IMR-90 (cell line): ENCODE data around the gene PITPNM2. TPM values are rescaled to one million over a fixed set of nuclear protein-coding genes. Genes with fewer than 3 reads are reported as not detected.

Experiments
- ATAC-seq: fragments of 200-7000 bp; cut with Tn5 transposase; 2 replicates; pipeline ENCODE4 v1.9.1; 2020; ENCODE audit warnings: low read depth, mild to moderate bottlenecking, moderate library complexity
- BruUV-seq: library from RNA; stranded (reverse); fragments of 400-500 nt; replicated peaks from 2 replicates; lab custom pipeline; 2021; lab: Mats Ljungman, UMichigan
- CTCF ChIA-PET: fragments of 300-600 bp; formaldehyde crosslinking; extraction: SDS; loops from one replicate; lab custom pipeline; 2021; ENCODE audit warnings: antibody characterized with exemption; lab: Yijun Ruan, JAX
- POLR2A ChIA-PET: fragments of 300-600 bp; sonication (Branson Sonifier 250); formaldehyde crosslinking; loops from one replicate; lab custom pipeline; 2022; ENCODE audit warnings: antibody characterized with exemption; ENCODE audit not compliant: unreplicated experiment; lab: Charles Lee
- DNase-seq: peaks from one replicate; pipeline ENCODE4 v3.0.0; 2013
- H2AFZ ChIP-seq: replicated peaks from 2 replicates; pipeline ENCODE3; 2013; ENCODE audit warnings: low read length, mild to moderate bottlenecking; ENCODE audit not compliant: poor library complexity
- H2AK5ac ChIP-seq: 2 replicates; pipeline ENCODE4 v1.6.1; 2013; ENCODE audit warnings: low read depth, low read length, inconsistent platforms
- H2AK9ac ChIP-seq: replicated peaks from 2 replicates; pipeline ENCODE3; 2013; ENCODE audit warnings: mild to moderate bottlenecking, low read depth, low read length, moderate library complexity; ENCODE audit not compliant: poor library complexity
- H2BK120ac ChIP-seq: 2 replicates; pipeline ENCODE4 v1.6.1; 2013; ENCODE audit warnings: low read depth, low read length, inconsistent platforms
- H2BK15ac ChIP-seq: 3 replicates; pipeline ENCODE4 v1.6.1; 2013; ENCODE audit warnings: low read depth, low read length, inconsistent platforms
- H2BK20ac ChIP-seq: 2 replicates; pipeline ENCODE4 v1.6.1; 2013; ENCODE audit warnings: low read depth, mild to moderate bottlenecking, inconsistent platforms, low read length, moderate library complexity
- H2BK5ac ChIP-seq: 2 replicates; pipeline ENCODE4 v1.6.1; 2013; ENCODE audit warnings: mild to moderate bottlenecking, low read depth, low read length, inconsistent platforms; ENCODE audit not compliant: poor library complexity, severe bottlenecking
- H3K14ac ChIP-seq: replicated peaks from 2 replicates; pipeline ENCODE4 v1.6.1; 2013; ENCODE audit warnings: low read depth, low read length, inconsistent platforms
- H3K18ac ChIP-seq: 2 replicates; pipeline ENCODE4 v1.6.1; 2013; ENCODE audit warnings: low read depth, low read length, control low read depth
- H3K23ac ChIP-seq: 2 replicates; pipeline ENCODE4 v1.6.1; 2013; ENCODE audit warnings: low read depth, low read length, inconsistent platforms
- H3K27ac ChIP-seq: 2 replicates; pipeline ENCODE4 v1.5.1; 2013; ENCODE audit warnings: mild to moderate bottlenecking, control low read depth, low read length; ENCODE audit not compliant: insufficient read depth
- H3K27me3 ChIP-seq: 2 replicates; pipeline ENCODE4 v1.6.1; 2013; ENCODE audit warnings: low read length; ENCODE audit not compliant: control insufficient read depth, insufficient read depth
- H3K36me3 ChIP-seq: 2 replicates; pipeline ENCODE4 v1.6.1; 2013; ENCODE audit warnings: low read length, mixed read lengths; ENCODE audit not compliant: control insufficient read depth, insufficient read depth
- H3K4ac ChIP-seq: 2 replicates; pipeline ENCODE4 v1.6.1; 2013; ENCODE audit warnings: low read depth, low read length, inconsistent platforms
- H3K4me1 ChIP-seq: 2 replicates; pipeline ENCODE4 v1.6.1; 2013; ENCODE audit warnings: low read length, mixed read lengths; ENCODE audit not compliant: control insufficient read depth, insufficient read depth
- H3K4me2 ChIP-seq: 2 replicates; pipeline ENCODE4 v1.6.1; 2013; ENCODE audit warnings: low read depth, mild to moderate bottlenecking, control low read depth, low read length, moderate library complexity
- H3K4me3 ChIP-seq: 2 replicates; pipeline ENCODE4 v1.5.1; 2013; ENCODE audit warnings: low read depth, mild to moderate bottlenecking, control low read depth, low read length, moderate library complexity; ENCODE audit not compliant: insufficient read depth
- H3K56ac ChIP-seq: 2 replicates; pipeline ENCODE4 v1.6.1; 2013; ENCODE audit warnings: low read length, inconsistent platforms; ENCODE audit not compliant: insufficient read depth; ENCODE audit errors: extremely low read depth
- H3K79me1 ChIP-seq, 2 experiments: 2 replicates each; pipeline ENCODE4 v1.6.1; 2013; ENCODE audit warnings: low read length in 2 of 2, inconsistent platforms in 1 of 2, low read depth in 1 of 2
- H3K9ac ChIP-seq: 2 replicates; pipeline ENCODE4 v1.6.1; 2013; ENCODE audit warnings: low read depth, low read length, control low read depth
- H3K9me1 ChIP-seq: 2 replicates; pipeline ENCODE4 v1.6.1; 2013; ENCODE audit warnings: low read length, inconsistent platforms; ENCODE audit not compliant: insufficient read depth
- H3K9me3 ChIP-seq: 2 replicates; pipeline ENCODE4 v1.6.1; 2013; ENCODE audit warnings: low read length; ENCODE audit not compliant: control insufficient read depth, insufficient read depth
- H4K20me1 ChIP-seq: 2 replicates; pipeline ENCODE4 v1.6.1; 2013; ENCODE audit warnings: low read length, inconsistent platforms; ENCODE audit not compliant: insufficient read depth
- H4K5ac ChIP-seq: 2 replicates; pipeline ENCODE4 v1.6.1; 2013; ENCODE audit warnings: mild to moderate bottlenecking, low read depth, low read length, control low read depth
- H4K8ac ChIP-seq, 2 experiments: 2 replicates each; pipeline ENCODE4 v1.6.1; 2013; ENCODE audit warnings: low read depth in 2 of 2, low read length in 2 of 2, control low read depth in 1 of 2, inconsistent platforms in 1 of 2
- H4K91ac ChIP-seq: 2 replicates; pipeline ENCODE4 v1.6.1; 2013; ENCODE audit warnings: low read depth, low read length, inconsistent platforms; ENCODE audit not compliant: insufficient read depth
- BHLHE40 ChIP-seq: fragments of 150-350 bp; IDR thresholded peaks from 2 replicates; pipeline ENCODE4 v1.6.1; 2016; ENCODE audit warnings: mild to moderate bottlenecking, low read depth, low read length
- CEBPB ChIP-seq: IDR thresholded peaks from 2 replicates; pipeline ENCODE4 v1.6.1; 2012; ENCODE audit warnings: low read depth, low read length, improper control_type of control experiment
- ELK1 ChIP-seq: fragments of 150-350 bp; IDR thresholded peaks from 2 replicates; pipeline ENCODE4 v1.6.1; 2016; ENCODE audit warnings: low read depth, mild to moderate bottlenecking, low read length, moderate library complexity, borderline replicate concordance
- FOS ChIP-seq: fragments of 150-350 bp; IDR thresholded peaks from 2 replicates; pipeline ENCODE4 v1.6.1; 2016; ENCODE audit warnings: low read depth, low read length
- MAFK ChIP-seq: IDR thresholded peaks from 2 replicates; pipeline ENCODE4 v1.6.1; 2012; ENCODE audit warnings: low read depth, low read length, improper control_type of control experiment
- MAZ ChIP-seq: IDR thresholded peaks from 2 replicates; pipeline ENCODE4 v1.6.1; 2012; ENCODE audit warnings: low read depth, mild to moderate bottlenecking, low read length, improper control_type of control experiment, moderate library complexity, borderline replicate concordance
- NFE2L2 ChIP-seq: fragments of 150-350 bp; IDR thresholded peaks from 2 replicates; pipeline ENCODE4 v1.6.1; 2016; ENCODE audit warnings: low read depth, mild to moderate bottlenecking, low read length
- POLR2A ChIP-seq: IDR thresholded peaks from 2 replicates; pipeline ENCODE4 v1.6.1; 2012; ENCODE audit warnings: mild to moderate bottlenecking, low read depth, low read length
- RAD21 ChIP-seq: IDR thresholded peaks from 2 replicates; pipeline ENCODE4 v1.6.1; 2012; ENCODE audit warnings: low read length, improper control_type of control experiment
- RFX5 ChIP-seq: IDR thresholded peaks from 2 replicates; pipeline ENCODE4 v1.8.0; 2012; ENCODE audit warnings: low read depth, mild to moderate bottlenecking, low read length, moderate library complexity
- USF2 ChIP-seq: fragments of 150-350 bp; IDR thresholded peaks from 2 replicates; pipeline ENCODE4 v1.6.1; 2017; ENCODE audit warnings: mild to moderate bottlenecking, antibody characterized with exemption, low read length, low read depth
- WGBS, 2 experiments: methylation state at CpG; one replicate each; pipeline versions ENCODE4 v1.1.5 to v1.1.7; 2013; ENCODE audit warnings: missing lambda C conversion rate in 2 of 2; ENCODE audit not compliant: insufficient read length in 1 of 2; ENCODE audit errors: extremely low coverage in 2 of 2; 5-methylcytosine and 5-hydroxymethylcytosine counted together
- dilution Hi-C: fragments of 300-500 bp; cut with HindIII; formaldehyde crosslinking; loops from one replicate; pipeline ENCODE4 v1.14.3; 2018; ENCODE audit warnings: low sequenced_read_pairs; ENCODE audit not compliant: unreplicated experiment
- in situ Hi-C: fragments of 300-500 bp; cut with MboI; formaldehyde crosslinking; loops from 3 replicates; pipeline ENCODE4 v1.14.3; 2019; ENCODE audit warnings: low sequenced_read_pairs, inconsistent platforms, mixed read lengths
- intact Hi-C: fragments of 100-400 bp; cut with micrococcal nuclease; formaldehyde crosslinking; loops from 2 replicates; pipeline ENCODE4 v1.10.0; 2022
- polyA plus RNA-seq, 3 experiments: library from polyadenylated mRNA; depleted of rRNA; stranded (reverse); fragments of >200 nt; gene quantifications; 2 replicates each; pipeline ENCODE4 v1.2.3, GENCODE V29; 2012; ENCODE audit warnings: low replicate concordance in 1 of 3
- total RNA-seq: library from RNA; depleted of rRNA; stranded (reverse); fragments of >200 nt; gene quantifications from 2 replicates; pipeline ENCODE4 v1.2.3, GENCODE V29; 2012

Gene PITPNM2
- total and polyA plus RNA-seq, 2 of the 4 experiments (the other 2 are of a cell fraction), result 1.6 to 3.0 TPM

DNA sequence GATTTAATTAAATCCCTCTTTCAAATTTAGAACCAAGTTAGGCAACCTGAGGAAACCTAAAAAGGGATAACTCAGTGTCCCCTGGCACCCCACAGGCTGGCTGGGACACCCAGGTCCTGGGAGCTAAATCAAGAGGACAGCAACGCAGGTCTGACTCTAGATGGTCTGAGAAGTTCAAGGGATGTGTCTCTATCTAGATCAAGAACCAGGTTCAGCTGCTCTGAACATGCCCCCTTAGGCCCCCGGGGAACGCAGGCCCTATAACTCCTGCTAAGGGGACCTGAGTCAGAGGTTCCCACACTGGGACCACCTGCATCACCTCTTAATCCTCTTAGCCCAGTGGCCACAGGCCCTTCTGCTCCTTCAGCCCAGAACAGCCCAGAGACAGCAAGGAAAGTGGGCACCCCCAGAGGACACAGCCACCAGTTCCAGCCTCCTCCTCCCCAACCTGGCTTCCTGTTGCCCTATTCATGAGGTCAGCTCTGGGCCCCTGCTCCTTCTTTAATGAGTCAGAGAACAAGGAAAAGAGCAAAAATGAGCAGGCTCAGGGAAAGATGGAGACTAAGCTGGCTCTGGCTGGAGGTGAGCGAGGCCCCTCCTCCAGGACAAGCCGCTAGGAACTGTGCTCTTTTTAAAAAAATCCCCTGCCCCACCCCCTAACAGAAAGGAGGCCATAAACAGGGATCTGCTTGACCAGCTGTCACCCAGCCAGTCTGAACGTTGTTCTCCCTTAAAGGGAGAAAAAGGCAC is 10.8 kb downstream of the PITPNM2 start (continued):
- TF ChIP-seq MAFK (no peak), MAZ (no peak)

- no peak overlapping the region for H3K18ac ChIP-seq
- no peak overlapping the region for H3K4ac ChIP-seq
- intact Hi-C loops, result no loop called here
- H3K4me3 ChIP-seq, result no peak overlapping the region
- WGBS, 2 experiments, result no CpG with 5 or more reads among the region's 8 CpGs
- H2BK120ac ChIP-seq, result no peak overlapping the region
- H3K23ac ChIP-seq, result no peak overlapping the region
- H4K20me1 ChIP-seq, result peaks cover 6% of the 10 kb centered on the region; the same call in 1 of the 2 replicates
- H2AK9ac ChIP-seq, result no peak overlapping the region
- CTCF ChIA-PET, result interaction anchor here (0.6 to 1.0 kb wide), 2 partner anchors 12 to 21 kb away, joined by 4 to 5 read pairs; no protein-coding TSS in a partner anchor
- H3K9ac ChIP-seq, result no peak overlapping the region
- H4K8ac ChIP-seq, result no peak overlapping the region
- peaks cover 7% of the 10 kb centered on the region for H3K36me3 ChIP-seq
- H3K27ac ChIP-seq, result no peak overlapping the region
- no peak for TF ChIP-seq ELK1
- no peak for TF ChIP-seq RAD21
- TF ChIP-seq RFX5, result no peak
- no peak for TF ChIP-seq NFE2L2
- no peak for TF ChIP-seq FOS
- no peak for TF ChIP-seq POLR2A
- no peak for TF ChIP-seq USF2
- no peak for TF ChIP-seq CEBPB
- TF ChIP-seq BHLHE40, result no peak
- no peaks in the 10 kb centered on the region for H3K9me3 ChIP-seq
- H3K56ac ChIP-seq, result no peak overlapping the region
- H2AFZ ChIP-seq, result no peak overlapping the region
- H3K9me1 ChIP-seq, result peaks cover 19% of the 10 kb centered on the region
- in situ Hi-C loops, result no loop called here
- no peak overlapping the region for H4K5ac ChIP-seq
- no peak overlapping the region for H4K91ac ChIP-seq
- H3K4me2 ChIP-seq, result no peak overlapping the region
- no TSS peak for BruUV-seq
- no peak overlapping the region for H2BK15ac ChIP-seq
- no peak overlapping the region for H2BK20ac ChIP-seq
- H3K14ac ChIP-seq, result no peak overlapping the region
- ATAC-seq (no peak), DNase-seq (no peak)
- dilution Hi-C loops, result no loop called here
- peaks cover 20% of the 10 kb centered on the region for H3K4me1 ChIP-seq
- POLR2A ChIA-PET, result no interaction called here
- peaks cover 22 to 39% of the 10 kb centered on the region in 2 experiments for H3K79me1 ChIP-seq
- no peak overlapping the region for H2BK5ac ChIP-seq
- no peak overlapping the region for H2AK5ac ChIP-seq
- H3K27me3 ChIP-seq, result no peaks in the 10 kb centered on the region
These were observed 15.2 kb downstream of the PITPNM2 start for GRCh38 chr12:123135688-123136087.
